Upper lobe of left lung (tissue), 6 donors: ENCODE data around the gene ATP7A. TPM values are rescaled to one million over a fixed set of nuclear protein-coding genes. Genes with fewer than 3 reads are reported as not detected.
"Not testable (repeated sequence)": the region's sequence is repeated elsewhere in the genome, so short reads cannot be mapped to it uniquely, and the experiment has no call there.

ENCODE experiments used
- ATAC-seq, 2 donors: fragments of 200-7000 bp; cut with Tn5 transposase; one replicate each; pipeline ENCODE4 v1.9.1; 2022; ENCODE audit warnings: mild to moderate bottlenecking in 2 of 2, moderate library complexity in 2 of 2; ENCODE audit not compliant: low FRiP score in 2 of 2
- DNase-seq, 2 donors: peaks; one replicate each; pipeline ENCODE4 v3.0.0-alpha.2; 2019 to 2020
- H3K27ac ChIP-seq, 4 donors: fragments of 200-600 bp; sonication (generic); one replicate each; pipeline ENCODE4 v1.5.1; 2016 to 2019
- H3K27me3 ChIP-seq, 4 donors: fragments of 200-600 bp; sonication (generic); one replicate each; pipeline ENCODE4 v1.5.1; 2017 to 2019
- H3K36me3 ChIP-seq, 4 donors: fragments of 200-600 bp; sonication (generic); one replicate each; pipeline ENCODE4 v1.5.1; 2016 to 2019
- H3K4me1 ChIP-seq, 4 donors: fragments of 200-600 bp; sonication (generic); one replicate each; pipeline ENCODE4 v1.5.1; 2018 to 2019
- H3K4me3 ChIP-seq, 4 donors: fragments of 200-600 bp; sonication (generic); one replicate each; pipeline ENCODE4 v1.5.1; 2017 to 2019; ENCODE audit warnings: mild to moderate bottlenecking in 2 of 4, moderate library complexity in 1 of 4
- H3K9me3 ChIP-seq, 4 donors: fragments of 200-600 bp; sonication (generic); one replicate each; pipeline ENCODE4 v1.5.1; 2018 to 2019
- EP300 ChIP-seq, 4 donors: sonication (generic); formaldehyde crosslinking; IDR thresholded peaks; one replicate each; pipeline ENCODE4 v1.5.1; 2017; ENCODE audit warnings: antibody characterized with exemption in 4 of 4, control low read depth in 2 of 4
- POLR2A ChIP-seq, 4 donors: fragments of 450-650 bp; IDR thresholded peaks; one replicate each; pipeline ENCODE4 v1.5.1; 2016 to 2017; ENCODE audit warnings: antibody characterized with exemption in 4 of 4, mild to moderate bottlenecking in 2 of 4
- POLR2AphosphoS5 ChIP-seq, 2 donors: sonication (generic); formaldehyde crosslinking; IDR thresholded peaks; one replicate each; pipeline ENCODE4 v1.5.1; 2017; ENCODE audit warnings: antibody characterized with exemption in 2 of 2
- whole genome bisulfite sequencing, 2 donors: methylation state at CpG; one replicate each; pipeline ENCODE4 v1.1.5; 2017 to 2018; 5-methylcytosine and 5-hydroxymethylcytosine counted together
- total RNA-seq, 6 donors: library from RNA; depleted of rRNA in 4 of 6; stranded (reverse); fragments of >200 nt in 4 of 6; gene quantifications; one replicate each; pipeline versions ENCODE4 v1.1.0 to v1.2.1, GENCODE V29; 2016 to 2021
- TF ChIP-seq, protein P1 (sequence below), 6 experiments: fragments of 450-650 bp in 4 of 6; fragments of 200-600 bp in 2 of 6; sonication (generic) in 2 of 6; IDR thresholded peaks; one replicate each; pipeline ENCODE4 v1.5.1; 2016 to 2019; ENCODE audit warnings: antibody characterized with exemption in 6 of 6
- donor health status: DM: no; HTN: no; CAD: no; lungs with moderate emphysema.
- donor health status: DM: no; HTN: yes; CAD: no; lungs with severe emphysema.

Gene ATP7A
- total RNA-seq, 6 donors from 2014 or later = 6.9 to 23.1 (median 11.7) TPM

DNA sequence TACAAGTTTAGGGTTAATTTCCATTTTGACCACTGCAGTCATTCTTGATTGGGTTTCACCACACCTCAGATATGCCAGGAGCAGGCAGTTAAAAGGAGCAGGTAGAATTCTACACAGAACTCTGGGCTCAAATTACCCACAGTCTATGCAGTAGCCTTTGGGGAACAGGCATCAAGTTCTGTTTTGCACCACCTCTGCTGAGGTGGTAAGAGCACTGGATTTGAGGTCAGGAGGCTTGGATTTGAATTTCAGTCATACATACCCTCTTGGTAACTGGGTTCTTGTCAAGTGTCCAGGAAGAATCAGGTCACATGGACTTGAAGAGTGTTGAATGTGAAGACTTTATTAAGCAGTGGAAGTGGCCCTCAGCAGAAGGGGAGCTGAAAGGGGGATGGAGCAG, 153.2 kb downstream of the ATP7A start:
- H3K9me3 ChIP-seq = peaks cover 0 to under 1% (median 0%) of the 10 kb centered on the region in 4 donors
- DNase-seq (no peak), ATAC-seq (no peak)
- no peak overlapping the region for H3K4me3 ChIP-seq
- H3K4me1 ChIP-seq = no peaks in the 10 kb centered on the region
- H3K27ac ChIP-seq = no peak overlapping the region
- H3K27me3 ChIP-seq = no peaks in the 10 kb centered on the region
- H3K36me3 ChIP-seq = no peaks in the 10 kb centered on the region
- TF ChIP-seq, protein P1, sequence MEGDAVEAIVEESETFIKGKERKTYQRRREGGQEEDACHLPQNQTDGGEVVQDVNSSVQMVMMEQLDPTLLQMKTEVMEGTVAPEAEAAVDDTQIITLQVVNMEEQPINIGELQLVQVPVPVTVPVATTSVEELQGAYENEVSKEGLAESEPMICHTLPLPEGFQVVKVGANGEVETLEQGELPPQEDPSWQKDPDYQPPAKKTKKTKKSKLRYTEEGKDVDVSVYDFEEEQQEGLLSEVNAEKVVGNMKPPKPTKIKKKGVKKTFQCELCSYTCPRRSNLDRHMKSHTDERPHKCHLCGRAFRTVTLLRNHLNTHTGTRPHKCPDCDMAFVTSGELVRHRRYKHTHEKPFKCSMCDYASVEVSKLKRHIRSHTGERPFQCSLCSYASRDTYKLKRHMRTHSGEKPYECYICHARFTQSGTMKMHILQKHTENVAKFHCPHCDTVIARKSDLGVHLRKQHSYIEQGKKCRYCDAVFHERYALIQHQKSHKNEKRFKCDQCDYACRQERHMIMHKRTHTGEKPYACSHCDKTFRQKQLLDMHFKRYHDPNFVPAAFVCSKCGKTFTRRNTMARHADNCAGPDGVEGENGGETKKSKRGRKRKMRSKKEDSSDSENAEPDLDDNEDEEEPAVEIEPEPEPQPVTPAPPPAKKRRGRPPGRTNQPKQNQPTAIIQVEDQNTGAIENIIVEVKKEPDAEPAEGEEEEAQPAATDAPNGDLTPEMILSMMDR (IDR thresholded peaks at IDR 0.05) = no peak
- TF ChIP-seq POLR2A (IDR thresholded peaks at IDR 0.05) (no peak), POLR2AphosphoS5 (IDR thresholded peaks at IDR 0.05) (no peak), EP300 (IDR thresholded peaks at IDR 0.05) (no peak)

DNA sequence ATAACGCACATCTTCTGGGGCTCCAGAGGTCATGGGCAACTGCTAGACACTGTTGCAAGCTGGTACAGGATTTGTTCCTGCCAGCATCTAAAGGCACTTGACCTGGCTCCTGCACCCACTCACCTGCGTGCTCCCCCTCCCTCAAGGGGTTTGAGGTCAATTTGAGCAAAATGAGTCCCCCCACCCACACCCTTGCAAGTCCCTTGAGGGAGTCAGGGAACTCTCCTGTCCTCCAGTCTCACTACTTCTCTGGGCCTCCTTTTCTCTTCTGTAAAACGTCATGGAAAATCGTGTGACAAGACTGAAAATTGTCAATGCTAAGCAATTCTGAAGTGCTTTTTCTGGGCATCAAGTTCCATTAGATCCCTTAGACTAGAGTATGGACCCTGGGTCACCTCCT, 153.7 kb downstream of the ATP7A start:
- H3K27ac ChIP-seq = no peak overlapping the region
- ATAC-seq (no peak), DNase-seq (no peak)
- 57 to 100% methylated on average over 3 to 4 of the region's 4 CpGs for WGBS, 2 donors
- no peaks in the 10 kb centered on the region for H3K27me3 ChIP-seq
- no peaks in the 10 kb centered on the region for H3K4me1 ChIP-seq
- H3K4me3 ChIP-seq = no peak overlapping the region
- no peaks in the 10 kb centered on the region for H3K36me3 ChIP-seq
- peaks cover 0 to 5% (median 0%) of the 10 kb centered on the region in 4 donors for H3K9me3 ChIP-seq
- no peak for TF ChIP-seq POLR2A (IDR thresholded peaks at IDR 0.05)
- no peak for TF ChIP-seq POLR2AphosphoS5 (IDR thresholded peaks at IDR 0.05)
- no peak for TF ChIP-seq EP300 (IDR thresholded peaks at IDR 0.05)
- TF ChIP-seq, protein P1 (IDR thresholded peaks at IDR 0.05) = no peak

DNA sequence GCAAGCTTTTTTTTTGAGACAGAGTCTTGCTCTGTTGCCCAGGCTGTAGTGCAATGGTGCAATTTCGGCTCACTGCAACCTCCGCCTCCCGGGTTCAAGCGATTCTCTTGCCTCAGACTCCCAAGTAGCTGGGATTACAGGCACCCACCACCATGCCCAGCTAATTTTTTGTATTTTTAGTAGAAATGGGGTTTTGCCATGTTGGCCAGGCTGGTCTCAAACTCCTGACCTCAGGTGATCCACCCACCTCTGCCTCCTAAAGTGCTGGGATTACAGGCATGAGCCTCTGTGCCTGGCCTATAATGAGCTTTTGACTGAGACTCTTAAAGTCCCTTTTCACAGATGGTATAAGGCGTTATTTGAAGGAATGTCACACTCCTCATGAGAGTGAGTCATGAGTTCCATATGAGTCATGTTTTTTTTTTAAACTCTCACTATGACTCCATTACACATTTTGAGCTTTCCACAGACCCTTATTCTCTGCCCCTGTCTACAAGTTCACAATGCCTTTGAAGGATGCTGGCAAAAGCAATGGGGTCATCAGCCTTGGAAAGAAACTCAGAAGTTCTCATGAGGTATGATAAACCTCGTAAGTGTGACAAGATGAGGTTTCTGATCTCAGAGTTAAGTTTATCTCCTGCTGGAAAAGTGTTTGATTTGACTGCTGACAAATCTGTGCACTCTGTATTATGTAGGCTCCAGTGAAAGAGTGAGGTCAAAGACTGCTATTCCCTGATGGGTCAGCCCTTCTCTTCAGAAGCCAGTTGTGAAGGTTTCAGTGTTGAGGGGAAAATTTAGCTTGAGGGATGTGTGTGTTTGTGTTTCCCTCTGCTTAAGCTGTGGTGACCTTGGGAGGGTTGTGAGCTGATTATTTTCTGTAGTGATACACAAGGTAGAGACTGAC, 154.5 kb downstream of the ATP7A start:
- H3K27ac ChIP-seq = peak overlapping the region in 3 of 4 donors; percentile 10 to 35 (median 13)
- H3K27me3 ChIP-seq, H3K9me3 ChIP-seq, DNase-seq, H3K36me3 ChIP-seq, H3K4me3 ChIP-seq, H3K4me1 ChIP-seq: not testable (repeated sequence)
- 74 to 92% methylated on average over 5 to 6 of the region's 6 CpGs for WGBS, 2 donors
- peak in 1 of 2 donors; percentile 52 for ATAC-seq

DNA sequence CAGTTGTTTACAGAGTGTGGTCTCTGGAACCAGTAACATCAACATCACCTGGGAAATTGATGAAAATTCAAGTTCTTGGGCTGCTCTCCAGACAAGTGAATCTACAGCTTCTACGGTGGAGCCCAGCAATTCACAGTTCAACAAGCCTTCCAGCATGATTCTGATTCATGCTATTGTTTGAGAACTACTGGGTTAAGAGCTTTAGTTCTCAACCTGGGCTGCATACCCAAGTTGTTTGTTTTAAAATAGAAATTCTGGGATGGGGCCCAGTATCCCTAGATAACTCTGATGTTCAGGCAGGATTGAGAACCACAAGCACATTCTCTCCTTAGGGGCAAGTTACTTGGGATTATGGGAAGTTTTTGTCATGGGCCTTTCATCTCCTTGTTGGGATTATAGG, 155.6 kb downstream of the ATP7A start:
- Histone ChIP-seq H3K9me3 (peaks cover 0 to 7% (median 0%) of the 10 kb centered on the region in 4 donors), H3K36me3 (no peaks in the 10 kb centered on the region), H3K4me1 (no peaks in the 10 kb centered on the region), H3K27me3 (no peaks in the 10 kb centered on the region), H3K4me3 (no peak overlapping the region), H3K27ac (no peak overlapping the region)
- TF ChIP-seq EP300 (IDR thresholded peaks at IDR 0.05) (no peak), POLR2A (IDR thresholded peaks at IDR 0.05) (no peak), POLR2AphosphoS5 (IDR thresholded peaks at IDR 0.05) (no peak)
- TF ChIP-seq, protein P1 (IDR thresholded peaks at IDR 0.05) = no peak
- 57 to 65% methylated on average over 1 of the region's 1 CpG for WGBS, 2 donors
- no peak for ATAC-seq
- DNase-seq = no peak

DNA sequence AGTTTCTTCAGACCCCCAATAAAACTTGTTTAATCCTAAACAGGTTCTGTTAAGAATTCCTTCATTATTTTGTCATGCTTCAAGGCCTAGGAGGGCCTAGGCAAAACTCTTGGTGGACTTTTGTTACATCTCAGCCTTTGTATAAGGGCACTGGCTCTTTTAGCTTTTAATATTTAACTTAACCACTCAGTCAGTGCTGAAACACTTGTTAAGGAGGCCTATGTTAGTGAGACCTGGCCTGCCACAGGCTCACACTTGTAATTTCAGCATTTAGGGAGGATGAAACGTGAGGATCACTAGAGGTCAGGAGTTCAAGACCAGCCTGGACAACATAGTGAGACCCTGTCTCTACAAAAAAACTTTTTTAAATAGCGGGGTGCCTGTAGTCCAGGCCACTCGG, 160.8 kb downstream of the ATP7A start:
- DNase-seq = no peak
- Histone ChIP-seq H3K4me1 (no peaks in the 10 kb centered on the region), H3K9me3 (peaks cover 0 to 16% (median 3%) of the 10 kb centered on the region in 4 donors), H3K4me3 (no peak overlapping the region), H3K27me3 (no peaks in the 10 kb centered on the region), H3K36me3 (no peaks in the 10 kb centered on the region), H3K27ac (no peak overlapping the region)
- no peak for ATAC-seq
- TF ChIP-seq EP300 (IDR thresholded peaks at IDR 0.05) (no peak), POLR2AphosphoS5 (IDR thresholded peaks at IDR 0.05) (no peak), POLR2A (IDR thresholded peaks at IDR 0.05) (no peak)
- TF ChIP-seq, protein P1 (IDR thresholded peaks at IDR 0.05) = no peak
- WGBS, 2 donors = 70 to 86% methylated on average over 3 of the region's 3 CpGs

DNA sequence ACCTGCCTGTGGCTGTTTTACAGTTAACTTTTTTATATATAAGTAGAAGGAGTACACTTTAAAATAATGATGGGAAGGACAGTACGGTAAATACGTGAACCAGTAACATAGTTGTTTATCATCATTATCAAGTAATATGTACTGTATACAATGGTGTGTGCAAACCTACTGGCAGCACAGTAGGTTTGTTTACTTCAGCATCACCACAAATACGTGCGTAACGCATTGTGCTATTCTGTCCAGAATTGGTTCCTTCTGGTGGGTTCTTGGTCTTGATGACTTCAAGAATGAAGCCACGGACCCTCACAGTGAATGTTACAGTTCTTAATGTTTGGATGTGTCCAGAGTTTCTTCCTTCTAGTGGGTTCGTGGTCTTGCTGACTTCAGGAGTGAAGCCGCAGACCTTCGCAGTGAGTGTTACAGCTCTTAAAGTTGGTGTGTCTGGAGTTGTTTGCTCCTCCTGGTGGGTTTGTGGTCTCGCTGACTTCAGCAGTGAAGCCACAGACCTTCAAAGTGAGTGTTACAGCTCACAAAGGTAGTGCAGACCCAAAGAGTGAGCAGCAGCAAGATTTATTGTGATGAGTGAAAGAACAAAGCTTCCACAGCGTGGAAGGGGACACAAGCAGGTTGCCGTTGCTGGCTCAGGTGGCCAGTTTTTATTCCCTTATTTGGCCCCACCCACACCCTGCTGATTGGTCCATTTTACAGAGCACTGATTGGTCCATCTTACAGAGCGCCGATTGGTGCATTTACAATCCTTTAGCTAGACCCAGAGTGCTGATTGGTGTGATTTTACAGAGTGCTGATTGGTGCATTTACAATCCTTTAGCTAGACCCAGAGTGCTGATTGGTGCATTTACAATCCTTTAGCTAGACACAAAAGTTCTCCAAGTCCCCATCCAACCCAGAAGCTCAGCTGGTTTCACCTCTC, 162.9 kb downstream of the ATP7A start:
- not testable (repeated sequence) for DNase-seq

More for the DNA sequence above, 162.9 kb downstream of the ATP7A start:
- H3K9me3 ChIP-seq = peaks cover 0 to 20% (median 3%) of the 10 kb centered on the region in 4 donors
- not testable (repeated sequence) for H3K27me3 ChIP-seq, H3K4me3 ChIP-seq, H3K27ac ChIP-seq, ATAC-seq, H3K4me1 ChIP-seq, H3K36me3 ChIP-seq
- WGBS, 2 donors = 80 to 87% methylated on average over 10 to 14 of the region's 14 CpGs
